OCI-LY3 (cell line): ENCODE results near the gene PCP2.

ENCODE experiments used
- EZH2phosphoT487 ChIP-seq: fragments of 200-600 bp; shearing (Covaris generic); IDR thresholded peaks from 2 replicates; pipeline ENCODE4 v1.6.1; 2018; ENCODE audit warnings: antibody characterized with exemption, mixed run types, low read depth
- TF ChIP-seq, protein P1 (sequence below): fragments of 200-600, 300-600 bp; sonication (generic); IDR thresholded peaks from 2 replicates; pipeline ENCODE4 v1.5.1; 2014; ENCODE audit warnings: antibody characterized with exemption, low read length, low read depth

DNA sequence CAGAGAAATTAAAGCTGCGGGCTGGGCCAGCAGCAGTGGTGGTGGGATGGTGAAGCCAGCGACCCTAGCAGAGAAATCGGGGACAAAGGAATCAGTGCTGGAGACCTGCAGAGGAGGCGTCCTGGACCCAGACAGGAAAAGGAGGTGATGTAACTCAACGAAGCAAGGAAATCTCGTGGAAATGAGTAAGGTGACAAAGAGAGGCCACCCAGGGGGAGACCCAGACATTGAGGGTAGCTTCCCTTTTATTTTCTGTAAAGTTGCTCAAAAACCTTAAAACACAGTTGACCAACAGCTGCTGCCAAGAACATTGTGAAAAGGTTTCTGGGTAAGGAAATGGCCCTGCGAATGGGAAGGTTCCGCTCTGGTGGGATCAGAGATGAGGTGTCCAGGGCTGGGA lies 22.1 kb upstream of the PCP2 start:
- TF ChIP-seq, protein P1, sequence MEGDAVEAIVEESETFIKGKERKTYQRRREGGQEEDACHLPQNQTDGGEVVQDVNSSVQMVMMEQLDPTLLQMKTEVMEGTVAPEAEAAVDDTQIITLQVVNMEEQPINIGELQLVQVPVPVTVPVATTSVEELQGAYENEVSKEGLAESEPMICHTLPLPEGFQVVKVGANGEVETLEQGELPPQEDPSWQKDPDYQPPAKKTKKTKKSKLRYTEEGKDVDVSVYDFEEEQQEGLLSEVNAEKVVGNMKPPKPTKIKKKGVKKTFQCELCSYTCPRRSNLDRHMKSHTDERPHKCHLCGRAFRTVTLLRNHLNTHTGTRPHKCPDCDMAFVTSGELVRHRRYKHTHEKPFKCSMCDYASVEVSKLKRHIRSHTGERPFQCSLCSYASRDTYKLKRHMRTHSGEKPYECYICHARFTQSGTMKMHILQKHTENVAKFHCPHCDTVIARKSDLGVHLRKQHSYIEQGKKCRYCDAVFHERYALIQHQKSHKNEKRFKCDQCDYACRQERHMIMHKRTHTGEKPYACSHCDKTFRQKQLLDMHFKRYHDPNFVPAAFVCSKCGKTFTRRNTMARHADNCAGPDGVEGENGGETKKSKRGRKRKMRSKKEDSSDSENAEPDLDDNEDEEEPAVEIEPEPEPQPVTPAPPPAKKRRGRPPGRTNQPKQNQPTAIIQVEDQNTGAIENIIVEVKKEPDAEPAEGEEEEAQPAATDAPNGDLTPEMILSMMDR = no peak
- no peak for TF ChIP-seq EZH2phosphoT487
